ENCODE results near the gene CELSR1.

DNA sequence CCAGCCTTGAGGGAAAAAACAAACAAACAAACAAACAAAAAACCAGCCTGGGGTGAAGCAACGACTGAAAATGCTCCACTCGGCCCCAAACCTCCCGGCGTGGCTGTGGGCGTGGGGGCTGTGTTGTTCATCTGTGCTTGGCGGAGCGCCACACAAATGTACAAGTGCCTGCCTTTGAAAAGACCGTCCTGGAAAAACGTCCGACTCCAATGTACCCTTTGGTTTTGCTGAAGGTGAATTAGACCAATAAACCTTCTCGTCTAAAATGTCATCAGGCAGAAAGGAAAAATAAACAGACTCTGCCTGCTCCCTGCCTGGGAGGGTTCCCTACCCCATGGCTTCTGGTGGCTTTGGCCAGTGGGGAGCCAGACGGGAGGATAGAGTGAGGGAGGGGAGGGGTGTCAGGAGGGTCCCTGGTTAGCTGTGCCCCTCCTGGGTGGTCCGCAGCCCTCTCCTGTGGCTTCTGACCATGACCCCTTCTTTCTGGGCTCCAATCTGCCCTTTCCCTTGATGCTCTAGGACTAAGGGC is 108.0 kb downstream of the CELSR1 start:
- TF ChIP-seq, protein P1, sequence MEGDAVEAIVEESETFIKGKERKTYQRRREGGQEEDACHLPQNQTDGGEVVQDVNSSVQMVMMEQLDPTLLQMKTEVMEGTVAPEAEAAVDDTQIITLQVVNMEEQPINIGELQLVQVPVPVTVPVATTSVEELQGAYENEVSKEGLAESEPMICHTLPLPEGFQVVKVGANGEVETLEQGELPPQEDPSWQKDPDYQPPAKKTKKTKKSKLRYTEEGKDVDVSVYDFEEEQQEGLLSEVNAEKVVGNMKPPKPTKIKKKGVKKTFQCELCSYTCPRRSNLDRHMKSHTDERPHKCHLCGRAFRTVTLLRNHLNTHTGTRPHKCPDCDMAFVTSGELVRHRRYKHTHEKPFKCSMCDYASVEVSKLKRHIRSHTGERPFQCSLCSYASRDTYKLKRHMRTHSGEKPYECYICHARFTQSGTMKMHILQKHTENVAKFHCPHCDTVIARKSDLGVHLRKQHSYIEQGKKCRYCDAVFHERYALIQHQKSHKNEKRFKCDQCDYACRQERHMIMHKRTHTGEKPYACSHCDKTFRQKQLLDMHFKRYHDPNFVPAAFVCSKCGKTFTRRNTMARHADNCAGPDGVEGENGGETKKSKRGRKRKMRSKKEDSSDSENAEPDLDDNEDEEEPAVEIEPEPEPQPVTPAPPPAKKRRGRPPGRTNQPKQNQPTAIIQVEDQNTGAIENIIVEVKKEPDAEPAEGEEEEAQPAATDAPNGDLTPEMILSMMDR (IDR thresholded peaks at IDR 0.05; ENCODE audit: low read depth, low read length, poor library complexity, severe bottlenecking), result no peak
- TF ChIP-seq EZH2phosphoT487 (IDR thresholded peaks at IDR 0.05; ENCODE audit: borderline replicate concordance, low read length), result no peak

Data from DOHH2 (cell line).